Heart left ventricle (tissue), 13 donors: Measurements from ENCODE around the gene SMAD3.

Source experiments
- CTCF ChIP-seq, 12 donors: fragments of 200-600 bp; sonication (generic) in 4 of 12; IDR thresholded peaks; one replicate each; pipeline versions ENCODE4 v1.5.0 to v1.8.0; 2018 to 2022; ENCODE audit warnings: antibody characterized with exemption in 12 of 12, mild to moderate bottlenecking in 5 of 12
- POLR2A ChIP-seq, 2 donors: fragments of 450-650 bp; IDR thresholded peaks; one replicate each; pipeline ENCODE4 v1.6.1; 2017; ENCODE audit warnings: antibody characterized with exemption in 2 of 2, mild to moderate bottlenecking in 2 of 2, moderate library complexity in 2 of 2
- donor health status: ischemic (EF 13 %, LVEDD 7.1; RV severe dilation, severe dysfunction).
- donor health status: DM: no; HTN: yes; CAD: no.
- donor health status: DM: no; HTN: no; CAD: no.
- donor health status: ischemic (EF 25% LVEDD 6.9; RV normal size, moderate dysfunction).
- donor health status: ischemic (EF 25% LVEDD 5.7; RV mildly dilated, moderate dysfunction).
- donor health status: ischemic (EF 35%, LVEDD 5.7; RV mildly dilated, moderate dysfunction).
- donor health status: nonischemic (EF 11% LVEDD 7.7; RV severe dilation, severe dysfunction).
- donor health status: DM: yes; HTN: yes; CAD: no.
- donor health status: PGD.
- donor health status: ischemic (EF 29% LVEDD 5.4; RV normal size, mild dysfunction).
- donor health status: nonischemic (EF 23%, LVEDD 6.1; RV moderate dilation, normal function).

GRCh38 chr15:67230504-67230903 lies 165.1 kb downstream of the SMAD3 start:
- TF ChIP-seq CTCF (IDR thresholded peaks at IDR 0.05) (no peak), POLR2A (IDR thresholded peaks at IDR 0.05) (no peak)
